ENCODE results near the gene ZNF613.

ZNF613 gene

GRCh38 chr19:51919606-51920005 lies 7.7 kb upstream of the ZNF613 start:
- no peak for ATAC-seq
- no peak for TF ChIP-seq CSDC2 (CRISPR knock-in tag; IDR thresholded peaks at IDR 0.05)

- TF ChIP-seq ZNF70 (CRISPR knock-in tag; IDR thresholded peaks at IDR 0.05) = no peak
- no peak for TF ChIP-seq CSDC2 (CRISPR knock-in tag; IDR thresholded peaks at IDR 0.05)
- no peak for TF ChIP-seq BACH2 (CRISPR knock-in tag; IDR thresholded peaks at IDR 0.05; ENCODE audit: borderline replicate concordance)
- TF ChIP-seq RARB (CRISPR knock-in tag; IDR thresholded peaks at IDR 0.05) = no peak
- TF ChIP-seq POU6F1 (CRISPR knock-in tag; IDR thresholded peaks at IDR 0.05; ENCODE audit: borderline replicate concordance, low read depth) = no peak
- no peak for TF ChIP-seq SNAI2 (CRISPR knock-in tag; IDR thresholded peaks at IDR 0.05)
- TF ChIP-seq ESRRG (CRISPR knock-in tag; IDR thresholded peaks at IDR 0.05) = no peak
- TF ChIP-seq ZC3H10 (CRISPR knock-in tag; IDR thresholded peaks at IDR 0.05) = no peak
- no peak for TF ChIP-seq GLIS3 (CRISPR knock-in tag; IDR thresholded peaks at IDR 0.05)
- TF ChIP-seq ZFP30 (CRISPR knock-in tag; IDR thresholded peaks at IDR 0.05) = no peak
- no peak for TF ChIP-seq ZNF8 (CRISPR knock-in tag; IDR thresholded peaks at IDR 0.05)
- TF ChIP-seq PPARA (CRISPR knock-in tag; IDR thresholded peaks at IDR 0.05; ENCODE audit: borderline replicate concordance) = no peak
- no peak for TF ChIP-seq TCF4 (CRISPR knock-in tag; IDR thresholded peaks at IDR 0.05; ENCODE audit: borderline replicate concordance)
- TF ChIP-seq ZFP3 (CRISPR knock-in tag; IDR thresholded peaks at IDR 0.05) = no peak
- TF ChIP-seq CSRNP3 (CRISPR knock-in tag; IDR thresholded peaks at IDR 0.05) = no peak
- no peak for ATAC-seq
Measured at GRCh38 chr19:51921949-51922348, 5.3 kb upstream of the ZNF613 start.

GRCh38 chr19:51926426-51926783 lies 867 bp upstream of the ZNF613 start:
- no peak for TF ChIP-seq ESRRG (CRISPR knock-in tag; IDR thresholded peaks at IDR 0.05)
- no peak for TF ChIP-seq POU6F1 (CRISPR knock-in tag; IDR thresholded peaks at IDR 0.05; ENCODE audit: borderline replicate concordance, low read depth)
- TF ChIP-seq ZNF70 (CRISPR knock-in tag; IDR thresholded peaks at IDR 0.05) = no peak
- TF ChIP-seq ZC3H10 (CRISPR knock-in tag; IDR thresholded peaks at IDR 0.05) = no peak
- TF ChIP-seq TCF4 (CRISPR knock-in tag; IDR thresholded peaks at IDR 0.05; ENCODE audit: borderline replicate concordance) = no peak
- no peak for TF ChIP-seq TOX (CRISPR knock-in tag; IDR thresholded peaks at IDR 0.05; ENCODE audit: borderline replicate concordance)
- no peak for TF ChIP-seq ZNF565 (CRISPR knock-in tag; conservative IDR thresholded peaks at IDR 0.05; ENCODE audit: low read depth)
- TF ChIP-seq, protein P1, sequence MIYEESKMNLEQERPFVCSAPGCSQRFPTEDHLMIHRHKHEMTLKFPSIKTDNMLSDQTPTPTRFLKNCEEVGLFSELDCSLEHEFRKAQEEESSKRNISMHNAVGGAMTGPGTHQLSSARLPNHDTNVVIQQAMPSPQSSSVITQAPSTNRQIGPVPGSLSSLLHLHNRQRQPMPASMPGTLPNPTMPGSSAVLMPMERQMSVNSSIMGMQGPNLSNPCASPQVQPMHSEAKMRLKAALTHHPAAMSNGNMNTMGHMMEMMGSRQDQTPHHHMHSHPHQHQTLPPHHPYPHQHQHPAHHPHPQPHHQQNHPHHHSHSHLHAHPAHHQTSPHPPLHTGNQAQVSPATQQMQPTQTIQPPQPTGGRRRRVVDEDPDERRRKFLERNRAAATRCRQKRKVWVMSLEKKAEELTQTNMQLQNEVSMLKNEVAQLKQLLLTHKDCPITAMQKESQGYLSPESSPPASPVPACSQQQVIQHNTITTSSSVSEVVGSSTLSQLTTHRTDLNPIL (CRISPR knock-in tag; IDR thresholded peaks at IDR 0.05; ENCODE audit: low read depth) = no peak
- no peak for TF ChIP-seq ISL1 (CRISPR knock-in tag; IDR thresholded peaks at IDR 0.05)
- TF ChIP-seq ZFP30 (CRISPR knock-in tag; IDR thresholded peaks at IDR 0.05) = no peak
- no peak for TF ChIP-seq GLIS3 (CRISPR knock-in tag; IDR thresholded peaks at IDR 0.05)
- no peak for ATAC-seq

DNA sequence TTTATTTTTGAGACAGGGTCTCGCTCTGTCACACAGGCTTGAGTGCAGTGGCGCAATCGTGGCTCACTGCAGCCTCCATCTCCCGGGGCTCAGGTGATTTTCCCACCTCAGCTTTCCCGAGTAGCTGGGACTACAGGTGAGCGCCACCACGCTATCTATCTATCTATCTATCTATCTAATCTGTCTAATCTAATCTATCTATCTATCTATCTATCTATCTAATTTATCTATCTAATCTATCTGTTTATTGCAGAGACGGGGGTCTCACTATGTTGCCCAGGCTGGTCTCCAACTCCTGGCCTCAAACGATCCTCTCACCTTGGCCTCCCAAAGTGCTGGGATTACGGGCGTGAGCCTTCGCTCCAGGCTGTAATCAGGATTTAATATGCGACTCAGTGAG lies 587 bp downstream of the ZNF613 start:
- no peak for ATAC-seq
- no peak for TF ChIP-seq BACH2 (CRISPR knock-in tag; IDR thresholded peaks at IDR 0.05; ENCODE audit: borderline replicate concordance)
- TF ChIP-seq PATZ1 (CRISPR knock-in tag; IDR thresholded peaks at IDR 0.05; ENCODE audit: borderline replicate concordance) = no peak
- no peak for TF ChIP-seq TSHZ2 (CRISPR knock-in tag; IDR thresholded peaks at IDR 0.05)
- TF ChIP-seq OSR1 (CRISPR knock-in tag; IDR thresholded peaks at IDR 0.05) = no peak
- no peak for TF ChIP-seq ZC3H10 (CRISPR knock-in tag; IDR thresholded peaks at IDR 0.05)
- no peak for TF ChIP-seq SNAI2 (CRISPR knock-in tag; IDR thresholded peaks at IDR 0.05)
- TF ChIP-seq TCF4 (CRISPR knock-in tag; IDR thresholded peaks at IDR 0.05; ENCODE audit: borderline replicate concordance) = no peak
- no peak for TF ChIP-seq ZFP30 (CRISPR knock-in tag; IDR thresholded peaks at IDR 0.05)
- no peak for TF ChIP-seq POU6F1 (CRISPR knock-in tag; IDR thresholded peaks at IDR 0.05; ENCODE audit: borderline replicate concordance, low read depth)
- no peak for TF ChIP-seq ISL1 (CRISPR knock-in tag; IDR thresholded peaks at IDR 0.05)
- no peak for TF ChIP-seq CSDC2 (CRISPR knock-in tag; IDR thresholded peaks at IDR 0.05)
- no peak for TF ChIP-seq RARB (CRISPR knock-in tag; IDR thresholded peaks at IDR 0.05)
- TF ChIP-seq ZNF8 (CRISPR knock-in tag; IDR thresholded peaks at IDR 0.05) = no peak
